ENCODE data around the gene SRPK3. TPM values are rescaled to one million over a fixed set of nuclear protein-coding genes. Genes with fewer than 3 reads are reported as not detected.
"Not testable (repeated sequence)": the region's sequence is repeated elsewhere in the genome, so short reads cannot be mapped to it uniquely, and the experiment has no call there.

SRPK3 gene
- total and polyA plus RNA-seq, 2 donors (not counting 1 experiment from before 2014, with no cell fraction given): not detected

DNA sequence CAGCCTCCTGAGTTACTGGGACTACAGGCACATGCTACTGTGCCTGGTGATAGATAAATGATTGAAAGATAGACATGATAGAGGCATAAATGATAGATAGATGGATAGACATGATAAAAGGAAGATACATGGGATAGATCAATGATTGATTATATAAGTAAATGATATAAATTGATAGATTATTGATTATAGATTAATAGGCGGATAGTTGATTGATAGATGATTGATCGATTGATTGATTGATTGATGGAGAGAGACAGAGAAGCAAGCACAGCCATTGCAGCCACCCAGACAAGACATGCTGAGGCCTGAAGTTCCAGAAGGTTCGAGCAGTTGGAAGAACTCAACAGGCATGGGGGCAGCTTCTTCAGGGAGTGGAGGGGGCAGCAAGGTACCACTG, 34.5 kb upstream of the SRPK3 start:
- H3K4me2 ChIP-seq (replicated peaks; ENCODE audit: low read depth, low read length, poor library complexity, severe bottlenecking): no peak overlapping the region
- TF ChIP-seq, protein P1, sequence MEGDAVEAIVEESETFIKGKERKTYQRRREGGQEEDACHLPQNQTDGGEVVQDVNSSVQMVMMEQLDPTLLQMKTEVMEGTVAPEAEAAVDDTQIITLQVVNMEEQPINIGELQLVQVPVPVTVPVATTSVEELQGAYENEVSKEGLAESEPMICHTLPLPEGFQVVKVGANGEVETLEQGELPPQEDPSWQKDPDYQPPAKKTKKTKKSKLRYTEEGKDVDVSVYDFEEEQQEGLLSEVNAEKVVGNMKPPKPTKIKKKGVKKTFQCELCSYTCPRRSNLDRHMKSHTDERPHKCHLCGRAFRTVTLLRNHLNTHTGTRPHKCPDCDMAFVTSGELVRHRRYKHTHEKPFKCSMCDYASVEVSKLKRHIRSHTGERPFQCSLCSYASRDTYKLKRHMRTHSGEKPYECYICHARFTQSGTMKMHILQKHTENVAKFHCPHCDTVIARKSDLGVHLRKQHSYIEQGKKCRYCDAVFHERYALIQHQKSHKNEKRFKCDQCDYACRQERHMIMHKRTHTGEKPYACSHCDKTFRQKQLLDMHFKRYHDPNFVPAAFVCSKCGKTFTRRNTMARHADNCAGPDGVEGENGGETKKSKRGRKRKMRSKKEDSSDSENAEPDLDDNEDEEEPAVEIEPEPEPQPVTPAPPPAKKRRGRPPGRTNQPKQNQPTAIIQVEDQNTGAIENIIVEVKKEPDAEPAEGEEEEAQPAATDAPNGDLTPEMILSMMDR (IDR thresholded peaks at IDR 0.05): no peak
- no peak for TF ChIP-seq EZH2 (IDR thresholded peaks at IDR 0.05; ENCODE audit: borderline replicate concordance, insufficient read depth, low read depth, low read length, poor library complexity, severe bottlenecking)
- ChIA-PET CTCF (no interaction called here), POLR2A (no interaction called here)
- Mint-ChIP-seq H3K9me3 (ENCODE audit: insufficient read depth) (no peaks in the 10 kb centered on the region), H3K4me3 (no peak overlapping the region), H3K4me1 (peaks cover 38% of the 10 kb centered on the region), H3K27me3 (no peaks in the 10 kb centered on the region), H3K27ac (no peak overlapping the region)
- ATAC-seq (ENCODE audit: low read depth) (no peak), DNase-seq (no peak)
- no peaks in the 10 kb centered on the region for H4K20me1 ChIP-seq (ENCODE audit: control insufficient read depth, insufficient read depth, low read length, poor library complexity, severe bottlenecking)
- peaks cover 13 to 49% of the 10 kb centered on the region in 2 donors for H3K4me1 ChIP-seq (ENCODE audit: control insufficient read depth in 2 of 2, insufficient read depth in 2 of 2, low read length in 2 of 2)
- intact Hi-C loops (cut with micrococcal nuclease): no loop called here
- no peak overlapping the region for H2AFZ ChIP-seq (ENCODE audit: insufficient read depth, low read depth, low read length, poor library complexity, severe bottlenecking)
- no peak overlapping the region for H3K27ac ChIP-seq (ENCODE audit: low read length in 2 of 2)
- H3K36me3 ChIP-seq (replicated peaks in 1 of 2; ENCODE audit: control extremely low read depth in 1 of 2, control insufficient read depth in 1 of 2, extremely low read depth in 1 of 2, insufficient read depth in 2 of 2, low read length in 1 of 2): no peaks in the 10 kb centered on the region
- no CpG with 5 or more reads among the region's 3 CpGs for WGBS (ENCODE audit: insufficient coverage)
- H3K79me2 ChIP-seq (ENCODE audit: control insufficient read depth, insufficient read depth, low read length): no peaks in the 10 kb centered on the region
- H3K9ac ChIP-seq (ENCODE audit: low read length): no peak overlapping the region
- H3K4me3 ChIP-seq (ENCODE audit: control extremely low read depth in 1 of 5, extremely low read depth in 1 of 5, insufficient read depth in 1 of 5, low read depth in 2 of 5, low read length in 4 of 5): no peak overlapping the region
- H3K27me3 ChIP-seq (replicated peaks in 1 of 4; ENCODE audit: control extremely low read depth in 1 of 4, control insufficient read depth in 3 of 4, insufficient read depth in 4 of 4, low read length in 3 of 4): no peaks in the 10 kb centered on the region
- H3K9me3 ChIP-seq (ENCODE audit: control extremely low read depth in 1 of 3, control insufficient read depth in 2 of 3, insufficient read depth in 1 of 3, low read length in 2 of 3): no peaks in the 10 kb centered on the region

DNA sequence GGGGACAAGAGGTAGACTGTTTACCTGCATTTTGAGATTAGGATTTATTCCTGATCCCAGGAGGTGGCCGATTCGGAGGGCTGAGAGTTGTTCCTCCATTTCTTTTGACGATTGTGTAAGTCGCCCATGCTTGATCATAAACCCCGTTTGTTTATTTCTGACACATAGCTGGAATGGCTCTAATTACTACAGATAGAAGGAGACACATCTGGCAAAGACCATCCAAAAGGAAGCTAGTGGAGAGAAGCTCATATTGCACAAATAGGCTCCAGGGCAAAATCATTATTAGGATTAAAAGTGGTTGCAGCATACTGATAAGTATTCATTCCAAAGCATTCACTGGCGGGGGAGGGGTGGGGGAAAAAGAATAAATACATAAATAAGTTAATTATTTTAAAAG, 33.9 kb upstream of the SRPK3 start:
- peaks cover 13 to 43% of the 10 kb centered on the region in 2 donors for H3K4me1 ChIP-seq (ENCODE audit: control insufficient read depth in 2 of 2, insufficient read depth in 2 of 2, low read length in 2 of 2)
- DNase-seq; H3K4me2 ChIP-seq (replicated peaks; ENCODE audit: low read depth, low read length, poor library complexity, severe bottlenecking); H3K9me3 ChIP-seq (ENCODE audit: control extremely low read depth in 1 of 3, control insufficient read depth in 2 of 3, insufficient read depth in 1 of 3, low read length in 2 of 3); ATAC-seq (ENCODE audit: low read depth); H3K4me3 ChIP-seq (ENCODE audit: control extremely low read depth in 1 of 5, extremely low read depth in 1 of 5, insufficient read depth in 1 of 5, low read depth in 2 of 5, low read length in 4 of 5); H4K20me1 ChIP-seq (ENCODE audit: control insufficient read depth, insufficient read depth, low read length, poor library complexity, severe bottlenecking); H3K9me3 Mint-ChIP-seq (ENCODE audit: insufficient read depth); H3K79me2 ChIP-seq (ENCODE audit: control insufficient read depth, insufficient read depth, low read length); POLR2A ChIA-PET; H3K36me3 ChIP-seq (replicated peaks in 1 of 2; ENCODE audit: control extremely low read depth in 1 of 2, control insufficient read depth in 1 of 2, extremely low read depth in 1 of 2, insufficient read depth in 2 of 2, low read length in 1 of 2); H3K27ac Mint-ChIP-seq; H3K27me3 ChIP-seq (replicated peaks in 1 of 4; ENCODE audit: control extremely low read depth in 1 of 4, control insufficient read depth in 3 of 4, insufficient read depth in 4 of 4, low read length in 3 of 4); H3K27ac ChIP-seq (ENCODE audit: low read length in 2 of 2); H3K4me3 Mint-ChIP-seq; H3K27me3 Mint-ChIP-seq; CTCF ChIA-PET; H3K9ac ChIP-seq (ENCODE audit: low read length); H2AFZ ChIP-seq (ENCODE audit: insufficient read depth, low read depth, low read length, poor library complexity, severe bottlenecking); intact Hi-C loops (cut with micrococcal nuclease): not testable (repeated sequence)
- WGBS (ENCODE audit: insufficient coverage): no CpG with 5 or more reads among the region's 6 CpGs
- peaks cover 35% of the 10 kb centered on the region for H3K4me1 Mint-ChIP-seq

DNA sequence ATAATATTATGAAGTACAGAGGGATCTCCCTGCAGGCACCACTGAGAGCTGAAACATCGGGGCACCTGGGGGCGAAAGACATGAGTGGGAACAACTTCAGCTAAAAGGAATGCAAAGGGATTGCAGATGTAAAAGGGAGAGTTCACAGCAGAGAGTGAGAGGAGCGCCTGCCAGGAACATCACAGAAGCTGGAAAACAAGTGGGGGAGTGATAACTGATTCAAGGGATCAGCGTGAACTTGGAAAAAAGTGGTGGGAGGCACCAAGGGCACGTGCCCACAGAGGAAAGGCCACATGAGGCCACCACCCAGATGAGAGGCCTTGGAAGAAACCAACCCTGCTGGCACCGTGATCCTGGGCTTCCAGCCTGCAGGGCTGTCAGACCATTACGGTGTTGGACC, 31.8 kb upstream of the SRPK3 start:
- H3K9me3 Mint-ChIP-seq (ENCODE audit: insufficient read depth); POLR2A ChIA-PET; H3K36me3 ChIP-seq (replicated peaks in 1 of 2; ENCODE audit: control extremely low read depth in 1 of 2, control insufficient read depth in 1 of 2, extremely low read depth in 1 of 2, insufficient read depth in 2 of 2, low read length in 1 of 2); H3K27ac ChIP-seq (ENCODE audit: low read length in 2 of 2); ATAC-seq (ENCODE audit: low read depth); H2AFZ ChIP-seq (ENCODE audit: insufficient read depth, low read depth, low read length, poor library complexity, severe bottlenecking); H3K9me3 ChIP-seq (ENCODE audit: control extremely low read depth in 1 of 3, control insufficient read depth in 2 of 3, insufficient read depth in 1 of 3, low read length in 2 of 3); H3K4me2 ChIP-seq (replicated peaks; ENCODE audit: low read depth, low read length, poor library complexity, severe bottlenecking); intact Hi-C loops (cut with micrococcal nuclease); H3K79me2 ChIP-seq (ENCODE audit: control insufficient read depth, insufficient read depth, low read length); DNase-seq; H3K4me3 ChIP-seq (ENCODE audit: control extremely low read depth in 1 of 5, extremely low read depth in 1 of 5, insufficient read depth in 1 of 5, low read depth in 2 of 5, low read length in 4 of 5); H3K27me3 Mint-ChIP-seq; H4K20me1 ChIP-seq (ENCODE audit: control insufficient read depth, insufficient read depth, low read length, poor library complexity, severe bottlenecking); H3K27ac Mint-ChIP-seq; H3K4me3 Mint-ChIP-seq; H3K27me3 ChIP-seq (replicated peaks in 1 of 4; ENCODE audit: control extremely low read depth in 1 of 4, control insufficient read depth in 3 of 4, insufficient read depth in 4 of 4, low read length in 3 of 4); H3K9ac ChIP-seq (ENCODE audit: low read length); CTCF ChIA-PET: not testable (repeated sequence)
- peaks cover 25% of the 10 kb centered on the region for H3K4me1 Mint-ChIP-seq
- WGBS (ENCODE audit: insufficient coverage): 80% methylated on average over 5 of the region's 7 CpGs
- peaks cover 9 to 24% of the 10 kb centered on the region in 2 donors for H3K4me1 ChIP-seq (ENCODE audit: control insufficient read depth in 2 of 2, insufficient read depth in 2 of 2, low read length in 2 of 2)

Measured in B cell (primary cell).